Measurements from ENCODE around the gene IL1RAPL2.
"Not testable (repeated sequence)": the region's sequence is repeated elsewhere in the genome, so short reads cannot be mapped to it uniquely, and the experiment has no call there.

IL1RAPL2 gene

DNA sequence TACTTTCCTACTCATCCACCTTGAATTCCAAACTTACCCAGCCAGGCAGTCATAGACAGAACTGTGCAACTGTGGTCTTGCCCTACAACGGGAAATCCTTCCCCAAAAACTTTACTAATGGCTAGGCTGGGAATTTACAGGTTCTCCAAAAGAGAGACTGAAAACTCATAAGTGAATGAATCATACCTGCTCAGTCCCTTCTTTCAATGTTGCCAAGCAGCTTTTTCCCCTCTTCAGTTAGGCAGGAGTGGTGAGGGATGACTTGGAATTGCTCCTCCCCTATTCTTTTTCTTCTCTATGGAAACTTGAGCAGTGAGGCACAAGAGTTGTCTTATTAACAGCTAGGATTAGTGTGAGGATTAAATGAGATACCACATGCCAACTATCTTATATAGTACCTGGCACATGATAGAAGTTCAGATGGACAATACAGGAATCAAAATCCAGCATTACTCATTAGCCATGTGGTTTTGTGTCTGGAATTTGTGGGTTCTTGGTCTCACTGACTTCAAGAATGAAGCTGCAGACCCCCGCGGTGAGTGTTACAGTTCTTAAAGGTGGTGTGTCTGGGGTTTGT lies 548.6 kb downstream of the IL1RAPL2 start:
- DNase-seq (ENCODE audit: low spot score): no peak
- ChIA-PET CTCF (no interaction called here), POLR2A (ENCODE audit: low non-redundant PET) (no interaction called here)
- H3K27ac ChIP-seq: no peak overlapping the region
- no peak for TF ChIP-seq CTCF (conservative IDR thresholded peaks at IDR 0.05; ENCODE audit: low read depth)

- H3K27ac ChIP-seq; CTCF ChIA-PET; DNase-seq (ENCODE audit: low spot score); POLR2A ChIA-PET (ENCODE audit: low non-redundant PET): not testable (repeated sequence)
Observed at GRCh38 chrX:105115596-105116320, 549.8 kb downstream of the IL1RAPL2 start.

GRCh38 chrX:105116486-105116885 lies 550.5 kb downstream of the IL1RAPL2 start:
- ChIA-PET CTCF (no interaction called here), POLR2A (ENCODE audit: low non-redundant PET) (no interaction called here)
- TF ChIP-seq CTCF (conservative IDR thresholded peaks at IDR 0.05; ENCODE audit: low read depth): no peak
- DNase-seq (ENCODE audit: low spot score): no peak
- no peak overlapping the region for H3K27ac ChIP-seq

DNA sequence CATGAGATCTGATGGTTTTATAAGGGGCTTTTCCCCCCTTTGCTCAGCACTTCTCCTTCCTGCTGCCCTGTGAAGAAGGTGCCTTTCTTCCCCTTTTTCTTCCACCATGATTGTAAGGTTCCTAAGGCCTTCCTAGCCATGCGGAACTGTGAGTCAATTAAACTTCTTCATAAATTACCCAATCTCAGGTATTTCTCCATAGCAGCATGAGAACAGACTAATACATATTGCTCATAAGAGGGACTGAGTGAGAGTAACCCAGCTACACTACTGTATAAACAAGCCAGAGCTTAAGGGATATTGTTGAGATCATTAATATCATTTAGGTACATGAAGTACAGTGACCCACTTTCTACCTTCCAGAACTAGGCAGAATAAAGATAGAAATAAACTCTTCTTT lies 551.6 kb downstream of the IL1RAPL2 start:
- ChIA-PET CTCF (no interaction called here), POLR2A (ENCODE audit: low non-redundant PET) (no interaction called here)
- DNase-seq (ENCODE audit: low spot score): no peak
- no peak overlapping the region for H3K27ac ChIP-seq
- no peak for TF ChIP-seq CTCF (conservative IDR thresholded peaks at IDR 0.05; ENCODE audit: low read depth)

GRCh38 chrX:105120463-105120862 lies 554.5 kb downstream of the IL1RAPL2 start:
- POLR2A ChIA-PET (ENCODE audit: low non-redundant PET): no interaction called here

GRCh38 chrX:105121186-105121585 lies 555.2 kb downstream of the IL1RAPL2 start:
- H3K27ac ChIP-seq: no peak overlapping the region
- CTCF ChIA-PET: no interaction called here
- DNase-seq (ENCODE audit: low spot score): no peak
- POLR2A ChIA-PET (ENCODE audit: low non-redundant PET): no interaction called here
- no peak for TF ChIP-seq CTCF (conservative IDR thresholded peaks at IDR 0.05; ENCODE audit: low read depth)

More at GRCh38 chrX:105120463-105120862, 554.5 kb downstream of the IL1RAPL2 start:
- TF ChIP-seq CTCF (conservative IDR thresholded peaks at IDR 0.05; ENCODE audit: low read depth): no peak
- no peak for DNase-seq (ENCODE audit: low spot score)
- no peak overlapping the region for H3K27ac ChIP-seq
- CTCF ChIA-PET: no interaction called here

GRCh38 chrX:105126201-105126600 lies 560.2 kb downstream of the IL1RAPL2 start:
- no peak for TF ChIP-seq CTCF (conservative IDR thresholded peaks at IDR 0.05; ENCODE audit: low read depth)
- DNase-seq (ENCODE audit: low spot score): no peak
- no peak overlapping the region for H3K27ac ChIP-seq
- POLR2A ChIA-PET (ENCODE audit: low non-redundant PET): no interaction called here
- CTCF ChIA-PET: no interaction called here

All from RWPE1 (cell line).